Stomach smooth muscle (tissue), 2 donors: ENCODE measurements around the gene C17orf75.

ENCODE experiments used
- H3K27ac ChIP-seq: one replicate; pipeline ENCODE4 v1.7.0; 2013; ENCODE audit warnings: mild to moderate bottlenecking, low read length, inconsistent platforms
- H3K27me3 ChIP-seq, 2 donors: one replicate each; pipeline ENCODE4 v1.7.0; 2013; ENCODE audit warnings: low read length in 2 of 2; ENCODE audit not compliant: insufficient read depth in 2 of 2, control insufficient read depth in 1 of 2
- H3K36me3 ChIP-seq, 2 donors: one replicate each; pipeline ENCODE4 v1.7.0; 2013; ENCODE audit warnings: low read length in 2 of 2; ENCODE audit not compliant: control insufficient read depth in 2 of 2, insufficient read depth in 2 of 2
- H3K4me1 ChIP-seq: one replicate; pipeline ENCODE4 v1.7.0; 2013; ENCODE audit warnings: low read length; ENCODE audit not compliant: control insufficient read depth, insufficient read depth
- H3K4me3 ChIP-seq, 2 donors: one replicate each; pipeline ENCODE4 v1.7.0; 2013; ENCODE audit warnings: low read length in 2 of 2
- H3K9ac ChIP-seq, 2 donors: one replicate each; pipeline ENCODE4 v1.7.0; 2013; ENCODE audit warnings: low read length in 2 of 2, mild to moderate bottlenecking in 1 of 2
- H3K9me3 ChIP-seq, 2 donors: one replicate each; pipeline ENCODE4 v1.7.0; 2013; ENCODE audit warnings: low read length in 2 of 2; ENCODE audit not compliant: control insufficient read depth in 2 of 2
- donor health status: healthy.
- donor health status: Pancreatic carcinoma.

Gene C17orf75

GRCh38 chr17:32342603-32343325 lies 791 bp upstream of the C17orf75 start:
- no peaks in the 10 kb centered on the region for H3K27me3 ChIP-seq
- peaks cover 14% of the 10 kb centered on the region for H3K4me1 ChIP-seq
- peak overlapping the region; percentile 75 for H3K27ac ChIP-seq
- H3K36me3 ChIP-seq: peaks cover 0 to 3% of the 10 kb centered on the region in 2 donors
- no peaks in the 10 kb centered on the region for H3K9me3 ChIP-seq
- H3K9ac ChIP-seq: peak overlapping the region; percentile 81 to 88
- peak overlapping the region; percentile 79 to 85 for H3K4me3 ChIP-seq

GRCh38 chr17:32341141-32341856 lies 674 bp downstream of the C17orf75 start:
- Histone ChIP-seq H3K9me3 (no peaks in the 10 kb centered on the region), H3K27me3 (no peaks in the 10 kb centered on the region), H3K36me3 (peaks cover 9% of the 10 kb centered on the region in 2 donors), H3K4me3 (peak overlapping the region; percentile 79 to 85), H3K27ac (peak overlapping the region; percentile 73), H3K4me1 (peaks cover 14% of the 10 kb centered on the region), H3K9ac (peak overlapping the region; percentile 82 to 91)

- peaks cover 15 to 23% of the 10 kb centered on the region in 2 donors for H3K36me3 ChIP-seq
- no peak overlapping the region for H3K9ac ChIP-seq
- no peak overlapping the region for H3K27ac ChIP-seq
- no peaks in the 10 kb centered on the region for H3K27me3 ChIP-seq
- H3K4me3 ChIP-seq: no peak overlapping the region
- no peaks in the 10 kb centered on the region for H3K9me3 ChIP-seq
- no peaks in the 10 kb centered on the region for H3K4me1 ChIP-seq
Observed at GRCh38 chr17:32335687-32336086, 6.3 kb downstream of the C17orf75 start.

GRCh38 chr17:32335046-32335445 lies 6.9 kb downstream of the C17orf75 start:
- peaks cover 15 to 23% of the 10 kb centered on the region in 2 donors for H3K36me3 ChIP-seq
- H3K4me1 ChIP-seq: no peaks in the 10 kb centered on the region
- H3K9me3 ChIP-seq: no peaks in the 10 kb centered on the region
- H3K9ac ChIP-seq: no peak overlapping the region
- no peak overlapping the region for H3K27ac ChIP-seq
- H3K27me3 ChIP-seq: no peaks in the 10 kb centered on the region
- no peak overlapping the region for H3K4me3 ChIP-seq

GRCh38 chr17:32333187-32333586 lies 8.8 kb downstream of the C17orf75 start:
- H3K36me3 ChIP-seq: peaks cover 15 to 23% of the 10 kb centered on the region in 2 donors
- no peaks in the 10 kb centered on the region for H3K27me3 ChIP-seq
- H3K27ac ChIP-seq: no peak overlapping the region
- H3K9ac ChIP-seq: no peak overlapping the region
- H3K4me1 ChIP-seq: no peaks in the 10 kb centered on the region
- H3K9me3 ChIP-seq: no peaks in the 10 kb centered on the region
- no peak overlapping the region for H3K4me3 ChIP-seq

GRCh38 chr17:32331243-32332040 lies 10.5 kb downstream of the C17orf75 start:
- Histone ChIP-seq H3K27me3 (no peaks in the 10 kb centered on the region), H3K9me3 (no peaks in the 10 kb centered on the region), H3K27ac (no peak overlapping the region), H3K9ac (no peak overlapping the region), H3K4me1 (no peaks in the 10 kb centered on the region), H3K4me3 (no peak overlapping the region), H3K36me3 (peaks cover 6 to 15% of the 10 kb centered on the region in 2 donors)

GRCh38 chr17:32330147-32330546 lies 11.8 kb downstream of the C17orf75 start:
- Histone ChIP-seq H3K9me3 (no peaks in the 10 kb centered on the region), H3K36me3 (peaks cover 5% of the 10 kb centered on the region in 2 donors), H3K27me3 (no peaks in the 10 kb centered on the region), H3K4me3 (no peak overlapping the region), H3K4me1 (no peaks in the 10 kb centered on the region), H3K9ac (no peak overlapping the region), H3K27ac (no peak overlapping the region)

- no peak overlapping the region for H3K27ac ChIP-seq
- peaks cover 8% of the 10 kb centered on the region for H3K4me1 ChIP-seq
- no peaks in the 10 kb centered on the region for H3K27me3 ChIP-seq
- no peak overlapping the region for H3K9ac ChIP-seq
- H3K4me3 ChIP-seq: no peak overlapping the region
- no peaks in the 10 kb centered on the region for H3K36me3 ChIP-seq
- no peaks in the 10 kb centered on the region for H3K9me3 ChIP-seq
Observed at GRCh38 chr17:32327911-32328310, 14.1 kb downstream of the C17orf75 start.

GRCh38 chr17:32323811-32324491 lies 18.0 kb downstream of the C17orf75 start:
- Histone ChIP-seq H3K4me1 (peaks cover 11% of the 10 kb centered on the region), H3K36me3 (no peaks in the 10 kb centered on the region), H3K4me3 (peak overlapping the region; percentile 54 to 59), H3K27me3 (no peaks in the 10 kb centered on the region), H3K9me3 (no peaks in the 10 kb centered on the region), H3K27ac (peak overlapping the region; percentile 8), H3K9ac (peak overlapping the region; percentile 13 to 37)

GRCh38 chr17:32323046-32323445 lies 18.9 kb downstream of the C17orf75 start:
- H3K27me3 ChIP-seq: no peaks in the 10 kb centered on the region
- no peaks in the 10 kb centered on the region for H3K9me3 ChIP-seq
- H3K9ac ChIP-seq: no peak overlapping the region
- H3K4me1 ChIP-seq: peaks cover 11% of the 10 kb centered on the region
- H3K4me3 ChIP-seq: no peak overlapping the region
- H3K36me3 ChIP-seq: no peaks in the 10 kb centered on the region
- no peak overlapping the region for H3K27ac ChIP-seq
